Neural cell (in vitro differentiated cells): Measurements from ENCODE around the gene STAC2.

ENCODE experiments used
- EP300 ChIP-seq: fragments of 450-650 bp; conservative IDR thresholded peaks from 2 replicates; pipeline ENCODE4 v1.6.1; 2014; ENCODE audit warnings: antibody characterized with exemption, mild to moderate bottlenecking, moderate library complexity; ENCODE audit not compliant: poor library complexity, severe bottlenecking
- EZH2 ChIP-seq: fragments of 200-600, 300-800 bp; shearing (Covaris generic), sonication (generic); IDR thresholded peaks from 2 replicates; pipeline ENCODE4 v1.6.1; 2014; ENCODE audit warnings: antibody characterized with exemption, low read length, borderline replicate concordance, mild to moderate bottlenecking; ENCODE audit not compliant: insufficient read depth, poor library complexity, severe bottlenecking
- MXI1 ChIP-seq: fragments of 450-650 bp; conservative IDR thresholded peaks from 2 replicates; pipeline ENCODE4 v1.6.1; 2014; ENCODE audit warnings: antibody characterized with exemption, mild to moderate bottlenecking; ENCODE audit not compliant: poor library complexity, severe bottlenecking
- POLR2AphosphoS5 ChIP-seq: IDR thresholded peaks from 2 replicates; pipeline ENCODE4 v1.6.1; 2012
- RAD21 ChIP-seq: fragments of 450-650 bp; conservative IDR thresholded peaks from 2 replicates; pipeline ENCODE4 v1.6.1; 2014; ENCODE audit warnings: antibody characterized with exemption, mild to moderate bottlenecking, moderate library complexity
- SMC3 ChIP-seq: fragments of 450-650 bp; conservative IDR thresholded peaks from 2 replicates; pipeline ENCODE4 v1.6.1; 2014; ENCODE audit warnings: antibody characterized with exemption, mild to moderate bottlenecking, moderate library complexity; ENCODE audit not compliant: poor library complexity
- TAF1 ChIP-seq: IDR thresholded peaks from 2 replicates; pipeline ENCODE4 v1.6.1; 2012; ENCODE audit warnings: low read depth
- TF ChIP-seq, protein P1 (sequence below): fragments of 450-650 bp; IDR thresholded peaks from 2 replicates; pipeline ENCODE4 v1.5.1; 2014; ENCODE audit warnings: antibody characterized with exemption, mild to moderate bottlenecking, moderate library complexity; ENCODE audit not compliant: poor library complexity, severe bottlenecking
- TF ChIP-seq, protein P2 (sequence below): IDR thresholded peaks from 2 replicates; pipeline ENCODE4 v1.6.1; 2012; ENCODE audit warnings: borderline replicate concordance

DNA sequence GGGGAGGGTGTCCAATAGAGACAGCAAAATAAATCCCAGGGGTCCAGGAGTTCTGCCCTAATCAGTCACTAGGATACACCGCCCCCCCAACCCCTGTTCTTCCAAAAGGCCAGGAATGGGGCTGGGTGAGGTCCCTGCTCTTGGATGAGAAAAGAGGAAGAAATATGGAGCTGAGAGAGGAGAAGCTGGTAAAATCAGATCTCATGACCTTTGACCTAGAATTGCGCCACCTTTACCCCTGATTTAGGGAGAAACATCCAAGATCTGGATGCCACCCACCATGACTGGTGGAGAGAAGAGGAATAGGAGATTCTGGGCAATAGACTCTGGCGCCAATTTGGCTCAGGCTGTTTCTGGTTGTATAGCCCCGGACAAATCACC, 27.6 kb downstream of the STAC2 start:
- TF ChIP-seq EP300: no peak
- TF ChIP-seq POLR2AphosphoS5: no peak
- TF ChIP-seq, protein P1, sequence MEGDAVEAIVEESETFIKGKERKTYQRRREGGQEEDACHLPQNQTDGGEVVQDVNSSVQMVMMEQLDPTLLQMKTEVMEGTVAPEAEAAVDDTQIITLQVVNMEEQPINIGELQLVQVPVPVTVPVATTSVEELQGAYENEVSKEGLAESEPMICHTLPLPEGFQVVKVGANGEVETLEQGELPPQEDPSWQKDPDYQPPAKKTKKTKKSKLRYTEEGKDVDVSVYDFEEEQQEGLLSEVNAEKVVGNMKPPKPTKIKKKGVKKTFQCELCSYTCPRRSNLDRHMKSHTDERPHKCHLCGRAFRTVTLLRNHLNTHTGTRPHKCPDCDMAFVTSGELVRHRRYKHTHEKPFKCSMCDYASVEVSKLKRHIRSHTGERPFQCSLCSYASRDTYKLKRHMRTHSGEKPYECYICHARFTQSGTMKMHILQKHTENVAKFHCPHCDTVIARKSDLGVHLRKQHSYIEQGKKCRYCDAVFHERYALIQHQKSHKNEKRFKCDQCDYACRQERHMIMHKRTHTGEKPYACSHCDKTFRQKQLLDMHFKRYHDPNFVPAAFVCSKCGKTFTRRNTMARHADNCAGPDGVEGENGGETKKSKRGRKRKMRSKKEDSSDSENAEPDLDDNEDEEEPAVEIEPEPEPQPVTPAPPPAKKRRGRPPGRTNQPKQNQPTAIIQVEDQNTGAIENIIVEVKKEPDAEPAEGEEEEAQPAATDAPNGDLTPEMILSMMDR: no peak
- no peak for TF ChIP-seq EZH2
- TF ChIP-seq, protein P2, sequence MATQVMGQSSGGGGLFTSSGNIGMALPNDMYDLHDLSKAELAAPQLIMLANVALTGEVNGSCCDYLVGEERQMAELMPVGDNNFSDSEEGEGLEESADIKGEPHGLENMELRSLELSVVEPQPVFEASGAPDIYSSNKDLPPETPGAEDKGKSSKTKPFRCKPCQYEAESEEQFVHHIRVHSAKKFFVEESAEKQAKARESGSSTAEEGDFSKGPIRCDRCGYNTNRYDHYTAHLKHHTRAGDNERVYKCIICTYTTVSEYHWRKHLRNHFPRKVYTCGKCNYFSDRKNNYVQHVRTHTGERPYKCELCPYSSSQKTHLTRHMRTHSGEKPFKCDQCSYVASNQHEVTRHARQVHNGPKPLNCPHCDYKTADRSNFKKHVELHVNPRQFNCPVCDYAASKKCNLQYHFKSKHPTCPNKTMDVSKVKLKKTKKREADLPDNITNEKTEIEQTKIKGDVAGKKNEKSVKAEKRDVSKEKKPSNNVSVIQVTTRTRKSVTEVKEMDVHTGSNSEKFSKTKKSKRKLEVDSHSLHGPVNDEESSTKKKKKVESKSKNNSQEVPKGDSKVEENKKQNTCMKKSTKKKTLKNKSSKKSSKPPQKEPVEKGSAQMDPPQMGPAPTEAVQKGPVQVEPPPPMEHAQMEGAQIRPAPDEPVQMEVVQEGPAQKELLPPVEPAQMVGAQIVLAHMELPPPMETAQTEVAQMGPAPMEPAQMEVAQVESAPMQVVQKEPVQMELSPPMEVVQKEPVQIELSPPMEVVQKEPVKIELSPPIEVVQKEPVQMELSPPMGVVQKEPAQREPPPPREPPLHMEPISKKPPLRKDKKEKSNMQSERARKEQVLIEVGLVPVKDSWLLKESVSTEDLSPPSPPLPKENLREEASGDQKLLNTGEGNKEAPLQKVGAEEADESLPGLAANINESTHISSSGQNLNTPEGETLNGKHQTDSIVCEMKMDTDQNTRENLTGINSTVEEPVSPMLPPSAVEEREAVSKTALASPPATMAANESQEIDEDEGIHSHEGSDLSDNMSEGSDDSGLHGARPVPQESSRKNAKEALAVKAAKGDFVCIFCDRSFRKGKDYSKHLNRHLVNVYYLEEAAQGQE: no peak
- TF ChIP-seq SMC3: no peak
- TF ChIP-seq TAF1: no peak
- TF ChIP-seq RAD21: no peak
- no peak for TF ChIP-seq MXI1
